ENCODE results near the gene TMEM132D. TPM values are rescaled to one million over a fixed set of nuclear protein-coding genes. Genes with fewer than 3 reads are reported as not detected.

Gene TMEM132D
- total and polyA plus RNA-seq, 2 donors (not counting 3 experiments of a cell fraction or from before 2014, with no cell fraction given) = not detected

GRCh38 chr12:129279771-129280170 lies 624.1 kb downstream of the TMEM132D start:
- BruUV-seq (replicated peaks) = no TSS peak

More at GRCh38 chr12:129279771-129280170, 624.1 kb downstream of the TMEM132D start:
- no peaks in the 10 kb centered on the region for H3K79me2 ChIP-seq (ENCODE audit: control insufficient read depth, insufficient read depth, low read length)
- no peak overlapping the region for H3K4me3 ChIP-seq (replicated peaks in 1 of 3; ENCODE audit: insufficient read depth in 1 of 3, low read depth in 1 of 3, low read length in 3 of 3)
- dilution Hi-C loops (cut with MboI; ENCODE audit: extremely low pct_ligation_motif_present, low sequenced_read_pairs) (no loop called here), intact Hi-C loops (cut with micrococcal nuclease) (no loop called here)
- H3K27ac ChIP-seq (ENCODE audit: insufficient read depth, low read depth, low read length) = no peak overlapping the region
- H4K20me1 ChIP-seq (replicated peaks; ENCODE audit: control insufficient read depth, extremely low read depth, insufficient read depth, low read length) = no peaks in the 10 kb centered on the region
- peaks cover 9% of the 10 kb centered on the region for H3K9me3 ChIP-seq (replicated peaks; ENCODE audit: control insufficient read depth, insufficient read depth, low read length)
- no peak for FAIRE-seq
- no peaks in the 10 kb centered on the region for H3K27me3 ChIP-seq (ENCODE audit: control insufficient read depth in 2 of 2, insufficient read depth in 2 of 2, low read length in 2 of 2)
- H3K4me2 ChIP-seq (ENCODE audit: insufficient read depth, low read length) = no peak overlapping the region
- DNase-seq (ENCODE audit: low read depth, low spot score) = no peak
- CTCF ChIA-PET = no interaction called here
- H3K36me3 ChIP-seq (ENCODE audit: control insufficient read depth in 2 of 2, extremely low read depth in 1 of 2, insufficient read depth in 2 of 2, low read length in 2 of 2) = no peaks in the 10 kb centered on the region
- no peak overlapping the region for H2AFZ ChIP-seq (ENCODE audit: low read depth, low read length)
- POLR2A ChIA-PET = no interaction called here
- TF ChIP-seq MYC (IDR thresholded peaks at IDR 0.05; ENCODE audit: low read depth, low read length) (no peak), MAX (IDR thresholded peaks at IDR 0.05; ENCODE audit: insufficient read depth, insufficient read length) (no peak), JUN (IDR thresholded peaks at IDR 0.05; ENCODE audit: borderline replicate concordance, insufficient read depth, insufficient read length, low read depth) (no peak), POLR2AphosphoS5 (IDR thresholded peaks at IDR 0.05; ENCODE audit: insufficient read depth, low read depth, low read length) (no peak), GATA2 (IDR thresholded peaks at IDR 0.05; ENCODE audit: insufficient read depth, insufficient read length, low read depth, low read length) (no peak), FOS (IDR thresholded peaks at IDR 0.05; ENCODE audit: borderline replicate concordance, insufficient read depth, low read length) (no peak), POLR2A (IDR thresholded peaks at IDR 0.05; ENCODE audit: low read depth, low read length) (no peak), CTCF (IDR thresholded peaks at IDR 0.05; ENCODE audit: extremely low read depth in 1 of 2, insufficient read depth in 1 of 2, low read depth in 1 of 2, low read length in 2 of 2) (no peak), EZH2 (IDR thresholded peaks at IDR 0.05; ENCODE audit: borderline replicate concordance, low read depth, low read length, severe bottlenecking) (no peak)
- no peaks in the 10 kb centered on the region for H3K9me1 ChIP-seq (replicated peaks; ENCODE audit: control insufficient read depth, extremely low read depth, insufficient read depth, low read length)
- H3K4me1 ChIP-seq (ENCODE audit: control insufficient read depth, extremely low read depth, insufficient read depth, low read length) = no peaks in the 10 kb centered on the region
- no peak overlapping the region for H3K9ac ChIP-seq (replicated peaks; ENCODE audit: extremely low read depth, insufficient read depth, low read length)
